ENCODE data around the gene SHISAL1. TPM values are rescaled to one million over a fixed set of nuclear protein-coding genes. Genes with fewer than 3 reads are reported as not detected.

Gene SHISAL1
- total and polyA plus RNA-seq, 10 of the 15 experiments (the other 5 are each of a cell fraction or from before 2014, with no cell fraction given): not detected

- H3K79me2 ChIP-seq (ENCODE audit: control insufficient read depth, insufficient read depth, low read length): no peaks in the 10 kb centered on the region
- in situ Hi-C loops (cut with MboI): no loop called here
- H3K9ac ChIP-seq (ENCODE audit: control insufficient read depth, insufficient read depth, low read length): no peak overlapping the region
- SMC1A ChIA-PET (ENCODE audit: uncharacterized antibody, unreplicated experiment): no interaction called here
- H3K9me3 ChIP-seq (replicated peaks; ENCODE audit: control insufficient read depth, insufficient read depth, low read length): no peaks in the 10 kb centered on the region
- DNase-seq (ENCODE audit: low read depth, low spot score): no peak
- ATAC-seq: no peak
- POLR2A ChIA-PET: no interaction called here
- no peaks in the 10 kb centered on the region for H3K27me3 ChIP-seq (replicated peaks in 1 of 2; ENCODE audit: control insufficient read depth in 2 of 2, insufficient read depth in 2 of 2, low read length in 1 of 2)
- WGBS (ENCODE audit: insufficient coverage, insufficient replicate concordance, low lambda C conversion rate, missing lambda C conversion rate): 67% methylated on average over 11 of the region's 11 CpGs
- H3K4me1 ChIP-seq (ENCODE audit: control insufficient read depth, insufficient read depth, low read length): peaks cover 9% of the 10 kb centered on the region
- no peak overlapping the region for H3K27ac ChIP-seq (ENCODE audit: control insufficient read depth, insufficient read depth)
- no TSS peak for BruUV-seq (replicated peaks)
- no peak for FAIRE-seq
- no peak overlapping the region for H3K4me2 ChIP-seq (ENCODE audit: control insufficient read depth, insufficient read depth)
- 0 out of 4 replicates have a peak, but pooled peaks cover 0 to 2% of the 10 kb centered on the region in 2 experiments for H3K36me3 ChIP-seq (ENCODE audit: control insufficient read depth in 2 of 2, insufficient read depth in 2 of 2, low read length in 1 of 2)
- H2AFZ ChIP-seq (ENCODE audit: control insufficient read depth, low read depth, low read length): no peak overlapping the region
- H4K20me1 ChIP-seq (ENCODE audit: control insufficient read depth, insufficient read depth): no peaks in the 10 kb centered on the region
- intact Hi-C loops (cut with micrococcal nuclease; ENCODE audit: unreplicated experiment): no loop called here
- CTCF ChIA-PET: interaction anchor here (1.1 kb wide), 1 partner anchor 27 kb away, joined by 3 read pairs; no protein-coding TSS in a partner anchor
- RAD21 ChIA-PET (ENCODE audit: unreplicated experiment): no interaction called here
- no peak overlapping the region for H3K4me3 ChIP-seq
- TF ChIP-seq GABPA (IDR thresholded peaks at IDR 0.05; ENCODE audit: low read depth) (no peak), KLF5 (IDR thresholded peaks at IDR 0.05; ENCODE audit: partially characterized antibody) (no peak), SMAD1 (IDR thresholded peaks at IDR 0.05; ENCODE audit: low read depth, partially characterized antibody) (no peak), ZNF384 (IDR thresholded peaks at IDR 0.05; ENCODE audit: borderline replicate concordance, low read depth, low read length) (no peak), SMC3 (IDR thresholded peaks at IDR 0.05; ENCODE audit: borderline replicate concordance, low read length) (no peak), FOXM1 (IDR thresholded peaks at IDR 0.05; ENCODE audit: low read depth, low read length) (no peak), USF2 (IDR thresholded peaks at IDR 0.05; ENCODE audit: borderline replicate concordance, low read depth, low read length) (no peak), CREB1 (IDR thresholded peaks at IDR 0.05; ENCODE audit: low read depth) (no peak), ZNF592 (IDR thresholded peaks at IDR 0.05) (no peak), JUNB (IDR thresholded peaks at IDR 0.05) (no peak), SUPT20H (IDR thresholded peaks at IDR 0.05; ENCODE audit: borderline replicate concordance, control insufficient read depth, low read depth, low read length) (no peak), MEF2B (IDR thresholded peaks at IDR 0.05; ENCODE audit: partially characterized antibody, poor library complexity, severe bottlenecking) (no peak), EED (IDR thresholded peaks at IDR 0.05; ENCODE audit: low read depth) (no peak), BMI1 (IDR thresholded peaks at IDR 0.05; ENCODE audit: borderline replicate concordance) (no peak)
- TF ChIP-seq, protein P1, sequence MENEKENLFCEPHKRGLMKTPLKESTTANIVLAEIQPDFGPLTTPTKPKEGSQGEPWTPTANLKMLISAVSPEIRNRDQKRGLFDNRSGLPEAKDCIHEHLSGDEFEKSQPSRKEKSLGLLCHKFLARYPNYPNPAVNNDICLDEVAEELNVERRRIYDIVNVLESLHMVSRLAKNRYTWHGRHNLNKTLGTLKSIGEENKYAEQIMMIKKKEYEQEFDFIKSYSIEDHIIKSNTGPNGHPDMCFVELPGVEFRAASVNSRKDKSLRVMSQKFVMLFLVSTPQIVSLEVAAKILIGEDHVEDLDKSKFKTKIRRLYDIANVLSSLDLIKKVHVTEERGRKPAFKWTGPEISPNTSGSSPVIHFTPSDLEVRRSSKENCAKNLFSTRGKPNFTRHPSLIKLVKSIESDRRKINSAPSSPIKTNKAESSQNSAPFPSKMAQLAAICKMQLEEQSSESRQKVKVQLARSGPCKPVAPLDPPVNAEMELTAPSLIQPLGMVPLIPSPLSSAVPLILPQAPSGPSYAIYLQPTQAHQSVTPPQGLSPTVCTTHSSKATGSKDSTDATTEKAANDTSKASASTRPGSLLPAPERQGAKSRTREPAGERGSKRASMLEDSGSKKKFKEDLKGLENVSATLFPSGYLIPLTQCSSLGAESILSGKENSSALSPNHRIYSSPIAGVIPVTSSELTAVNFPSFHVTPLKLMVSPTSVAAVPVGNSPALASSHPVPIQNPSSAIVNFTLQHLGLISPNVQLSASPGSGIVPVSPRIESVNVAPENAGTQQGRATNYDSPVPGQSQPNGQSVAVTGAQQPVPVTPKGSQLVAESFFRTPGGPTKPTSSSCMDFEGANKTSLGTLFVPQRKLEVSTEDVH (IDR thresholded peaks at IDR 0.05; ENCODE audit: low read depth, partially characterized antibody): no peak
- TF ChIP-seq, protein P2, sequence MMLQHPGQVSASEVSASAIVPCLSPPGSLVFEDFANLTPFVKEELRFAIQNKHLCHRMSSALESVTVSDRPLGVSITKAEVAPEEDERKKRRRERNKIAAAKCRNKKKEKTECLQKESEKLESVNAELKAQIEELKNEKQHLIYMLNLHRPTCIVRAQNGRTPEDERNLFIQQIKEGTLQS (IDR thresholded peaks at IDR 0.05; ENCODE audit: borderline replicate concordance, extremely low read depth, low read depth, low read length): no peak
Observed at GRCh38 chr22:44202261-44202789, 110.4 kb downstream of the SHISAL1 start.

Data from GM12878 (cell line).